ENCODE results near the gene PSMB7.

The PSMB7 gene

GRCh38 chr9:124381170-124381945 lies 33.9 kb downstream of the PSMB7 start:
- DNase-seq (ENCODE audit: low spot score), result peak; percentile 37

GRCh38 chr9:124377551-124378406 lies 37.5 kb downstream of the PSMB7 start:
- no peak for DNase-seq (ENCODE audit: low spot score)

DNA sequence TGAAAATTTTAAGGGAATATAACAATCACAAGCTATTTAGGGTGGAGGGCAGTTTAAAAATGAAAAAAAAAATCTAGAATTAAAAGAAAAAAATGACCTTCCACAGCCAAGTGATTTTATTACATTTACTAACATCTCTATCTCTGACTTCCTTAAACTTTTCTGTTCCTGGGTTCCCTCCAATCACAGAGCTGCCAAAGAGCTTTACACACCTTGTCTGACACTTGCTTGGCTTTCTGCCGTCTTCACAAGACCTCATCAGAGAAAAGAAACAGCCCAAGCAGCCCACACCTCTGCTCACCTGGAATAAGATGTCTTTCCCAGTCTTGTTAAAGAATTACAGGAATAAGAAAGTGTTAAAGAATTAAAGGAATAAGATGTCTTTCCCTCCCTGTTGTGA lies 38.9 kb downstream of the PSMB7 start:
- no peak for DNase-seq (ENCODE audit: low spot score)

DNA sequence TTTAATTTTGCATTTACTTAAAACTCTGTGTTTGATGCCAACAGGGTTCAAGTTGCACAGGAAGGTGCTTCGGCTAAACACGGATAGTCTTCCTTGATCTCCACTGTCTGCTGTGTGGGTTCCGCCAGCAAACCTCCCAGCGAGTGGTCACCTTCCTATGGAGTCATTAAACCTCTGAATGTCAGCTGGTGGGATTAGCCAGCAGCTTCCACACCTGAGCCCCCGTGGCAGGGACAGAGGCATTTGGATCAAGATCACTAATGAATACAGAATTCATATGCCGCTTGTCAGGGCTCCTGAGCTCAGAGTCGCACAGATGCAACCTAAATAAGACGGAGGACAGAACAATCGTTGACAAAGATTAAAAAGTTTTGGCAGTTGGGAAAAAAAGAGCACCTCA lies 39.5 kb downstream of the PSMB7 start:
- DNase-seq (ENCODE audit: low spot score), result no peak

DNA sequence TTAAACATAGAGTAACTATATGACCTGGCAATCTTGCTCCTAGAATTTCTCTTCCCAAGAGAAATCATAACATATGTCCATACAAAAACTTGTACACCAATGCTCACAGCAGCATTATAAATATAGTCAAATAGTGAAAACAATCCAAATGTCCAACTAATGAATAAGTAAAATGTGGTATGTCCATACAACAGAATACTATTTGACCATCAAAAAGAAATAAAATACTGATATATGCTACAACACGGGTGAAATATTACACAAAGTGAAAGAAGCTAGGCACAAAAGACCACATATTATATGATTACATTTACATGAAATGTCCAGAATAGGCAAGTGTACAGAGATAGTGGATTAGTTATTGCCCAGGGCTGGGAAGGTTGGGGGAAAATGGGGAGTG lies 41.4 kb downstream of the PSMB7 start:
- no peak for DNase-seq (ENCODE audit: low spot score)

GRCh38 chr9:124373386-124373785 lies 41.9 kb downstream of the PSMB7 start:
- no peak for DNase-seq (ENCODE audit: low spot score)

DNA sequence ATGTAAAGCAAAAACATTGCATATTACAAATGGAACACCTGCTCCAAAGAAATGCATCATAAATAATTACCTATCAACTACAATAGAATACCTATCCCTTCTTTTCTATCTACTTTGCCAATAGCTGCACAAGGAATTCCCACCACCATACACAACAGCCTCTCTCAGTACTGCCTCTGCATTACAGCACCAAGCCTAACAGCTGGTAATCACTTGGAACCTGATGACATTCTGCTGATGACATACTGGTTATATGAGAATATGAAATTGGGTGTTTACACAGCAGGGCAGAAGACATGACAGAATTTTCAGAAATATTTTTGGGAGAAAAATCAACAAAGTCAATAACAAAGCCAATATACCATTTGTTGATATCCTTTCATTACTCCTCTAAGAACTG lies 43.2 kb downstream of the PSMB7 start:
- DNase-seq (ENCODE audit: low spot score), result no peak

GRCh38 chr9:124370896-124371582 lies 44.2 kb downstream of the PSMB7 start:
- no peak for DNase-seq (ENCODE audit: low spot score)

GRCh38 chr9:124369231-124369797 lies 45.9 kb downstream of the PSMB7 start:
- no peak for DNase-seq (ENCODE audit: low spot score)

- DNase-seq (ENCODE audit: low spot score), result no peak
These were observed 46.5 kb downstream of the PSMB7 start for GRCh38 chr9:124368692-124369091.

DNA sequence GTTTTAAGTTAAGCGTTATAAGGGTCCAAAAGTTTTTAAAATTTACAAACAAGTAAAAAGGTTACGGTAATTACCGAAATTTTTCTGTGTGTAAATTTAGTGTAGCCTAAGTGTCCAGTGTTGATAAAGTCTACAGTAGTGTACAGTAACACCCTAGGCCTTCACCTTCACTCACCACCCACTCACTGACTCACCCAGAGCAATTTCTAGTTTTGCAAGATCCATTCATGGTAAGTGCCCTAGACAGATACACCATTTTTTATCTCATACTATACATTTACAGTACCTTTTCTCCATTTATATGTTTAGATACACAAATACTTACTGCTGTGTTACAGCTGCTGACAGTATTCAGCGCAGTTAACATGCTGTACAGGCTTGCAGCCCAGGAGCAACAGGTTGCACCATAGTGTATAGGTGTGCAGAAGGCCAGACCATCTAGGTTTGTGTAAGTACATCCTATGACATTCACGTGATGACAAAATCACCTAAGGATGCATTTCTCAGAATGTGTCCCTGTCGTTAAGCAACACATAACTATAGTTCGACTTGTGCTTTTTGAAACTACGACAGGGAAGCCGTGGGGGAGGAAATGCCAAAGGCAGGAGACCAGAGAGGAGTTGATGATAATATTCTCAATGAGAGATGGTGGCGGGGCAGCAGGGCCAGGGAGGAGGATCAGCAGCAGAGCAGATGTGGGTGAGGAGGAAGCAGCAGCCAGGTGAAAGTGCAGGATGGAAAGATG lies 48.6 kb downstream of the PSMB7 start:
- no peak for DNase-seq (ENCODE audit: low spot score)

- no peak for DNase-seq (ENCODE audit: low spot score)
These were observed 50.2 kb downstream of the PSMB7 start for GRCh38 chr9:124365036-124365435.

DNA sequence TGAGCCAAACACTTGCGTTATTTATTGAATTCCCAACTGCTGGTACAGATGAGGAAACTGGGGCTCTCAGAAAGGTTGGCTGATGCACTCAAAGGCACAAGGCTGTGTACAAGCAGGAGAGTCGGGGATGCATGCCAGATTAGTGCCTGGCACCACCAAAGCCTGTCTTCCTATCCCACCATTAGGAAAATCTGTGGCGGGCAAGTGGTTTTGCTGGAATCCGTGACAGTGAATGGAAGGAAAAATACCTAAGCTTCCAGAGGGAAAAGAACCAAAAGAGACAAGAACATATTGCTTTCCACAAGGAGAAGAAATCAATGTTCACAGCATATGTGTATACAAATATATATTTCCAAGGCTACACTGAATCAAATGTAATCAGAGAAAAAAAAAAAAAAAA lies 51.1 kb downstream of the PSMB7 start:
- no peak for DNase-seq (ENCODE audit: low spot score)

DNA sequence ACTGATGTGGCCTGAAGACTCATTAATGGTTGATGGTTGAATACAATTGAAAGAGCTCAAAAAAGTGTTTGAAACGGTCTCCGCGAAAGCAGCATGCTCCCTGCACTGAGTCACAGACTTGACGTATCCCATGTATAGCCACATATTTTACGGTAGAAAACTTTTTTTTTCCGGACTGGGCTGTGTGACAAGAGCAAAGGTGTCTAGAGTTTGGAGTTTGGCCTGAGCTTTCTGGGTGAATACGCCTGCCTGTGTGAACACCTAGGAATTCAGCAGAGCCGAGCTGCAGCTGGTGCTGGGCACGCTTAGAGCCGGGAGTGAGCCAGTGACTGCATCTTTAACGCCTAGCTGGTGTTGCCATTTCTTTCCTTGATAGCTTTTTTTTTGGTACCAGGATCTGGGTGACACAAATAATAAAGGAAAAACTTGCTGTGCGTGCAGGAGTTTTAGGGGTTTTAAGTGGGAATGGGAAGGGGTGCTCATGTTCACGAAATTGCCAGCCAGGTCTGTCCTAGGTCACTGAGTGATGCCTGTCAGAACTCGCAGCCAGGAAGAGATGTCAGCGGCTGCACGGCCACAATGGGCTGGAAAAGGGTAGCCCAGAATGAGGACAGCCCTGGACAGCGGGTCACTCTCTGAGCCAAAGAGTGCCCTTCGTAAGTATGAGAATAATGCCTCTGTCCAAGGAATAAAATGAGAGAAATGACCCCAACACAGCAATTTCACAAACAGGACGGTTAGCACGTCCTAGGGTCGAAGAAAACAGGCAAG lies 51.7 kb downstream of the PSMB7 start:
- no peak for DNase-seq (ENCODE audit: low spot score)

DNA sequence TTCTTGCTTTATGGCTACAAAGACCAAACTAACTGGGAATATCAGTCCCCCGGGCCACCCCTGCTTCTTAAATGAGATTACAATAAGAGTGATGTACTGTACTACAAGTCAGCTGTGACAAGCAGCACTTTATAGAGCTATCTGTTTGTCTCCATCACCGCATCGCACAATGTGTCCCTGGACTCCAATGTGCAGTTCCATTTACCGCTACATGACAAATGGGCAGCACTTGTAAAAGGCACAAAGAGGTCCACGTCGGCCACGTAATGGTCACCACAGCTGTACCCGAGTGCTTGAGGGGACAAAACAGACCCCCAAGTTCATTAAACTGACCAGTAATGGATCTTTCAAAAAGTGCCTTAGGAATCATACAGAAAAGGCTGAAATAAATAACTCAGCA lies 54.1 kb downstream of the PSMB7 start:
- DNase-seq (ENCODE audit: low spot score), result no peak

GRCh38 chr9:124359855-124360678 lies 55.2 kb downstream of the PSMB7 start:
- no peak for DNase-seq (ENCODE audit: low spot score)

DNA sequence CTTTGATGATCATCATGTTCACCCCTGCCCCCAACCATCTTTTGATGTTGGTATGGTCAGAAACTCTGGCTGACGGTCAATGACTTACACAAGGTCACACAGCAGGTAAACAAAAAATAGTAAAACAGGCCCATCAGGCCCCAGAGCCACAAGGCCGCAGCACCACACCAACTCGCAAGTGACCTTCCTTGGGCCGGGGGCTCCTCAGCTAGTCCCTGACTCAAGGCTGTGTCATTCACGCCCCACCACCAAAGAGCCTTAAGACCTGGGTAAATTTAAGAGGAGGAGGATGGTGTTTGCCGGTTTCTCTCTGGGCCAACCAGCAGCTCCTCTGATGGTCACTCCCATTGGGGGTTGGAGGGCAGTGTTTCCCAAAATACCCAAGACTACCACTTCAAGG lies 55.8 kb downstream of the PSMB7 start:
- DNase-seq (ENCODE audit: low spot score), result no peak

DNA sequence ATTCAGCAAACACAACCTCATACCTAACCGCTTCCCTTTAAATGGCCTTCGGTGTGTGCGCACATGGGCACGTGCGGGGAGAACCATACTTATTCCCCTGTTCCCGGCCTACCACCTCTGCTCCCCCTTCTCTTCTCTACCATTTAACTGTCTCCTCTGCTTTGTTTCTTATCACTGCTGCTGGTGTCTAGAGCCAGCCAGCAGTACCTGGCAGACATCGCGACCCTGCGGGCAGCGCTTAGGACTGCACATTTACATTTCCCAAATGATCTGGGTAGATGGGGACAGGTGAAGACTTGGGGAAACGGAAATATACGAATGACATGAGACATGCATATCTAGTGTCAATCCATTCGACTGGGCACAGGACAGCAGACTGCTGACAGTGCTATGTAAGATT lies 56.6 kb downstream of the PSMB7 start:
- no peak for DNase-seq (ENCODE audit: low spot score)

GRCh38 chr9:124357721-124358361 lies 57.4 kb downstream of the PSMB7 start:
- DNase-seq (ENCODE audit: low spot score), result no peak
